HFF-Myc (cell line): ENCODE data around the gene CDH6.
A peak's percentile ranks its signal among the peaks of the same experiment; 100 is the strongest.

Source experiments
- DNase-seq: peaks from one replicate; pipeline ENCODE4 v3.0.0-alpha.2; 2011; ENCODE audit warnings: low read depth; ENCODE audit errors: extremely low read depth
- H3K4me3 ChIP-seq: replicated peaks from 2 replicates; pipeline ENCODE4 v1.5.1; 2011; ENCODE audit warnings: low read depth, mild to moderate bottlenecking, control low read depth, low read length
- TF ChIP-seq, protein P1 (sequence below): IDR thresholded peaks from 2 replicates; pipeline ENCODE4 v1.5.1; 2012; ENCODE audit warnings: mild to moderate bottlenecking, low read depth, low read length, control low read depth; ENCODE audit errors: missing control alignments

Gene CDH6

DNA sequence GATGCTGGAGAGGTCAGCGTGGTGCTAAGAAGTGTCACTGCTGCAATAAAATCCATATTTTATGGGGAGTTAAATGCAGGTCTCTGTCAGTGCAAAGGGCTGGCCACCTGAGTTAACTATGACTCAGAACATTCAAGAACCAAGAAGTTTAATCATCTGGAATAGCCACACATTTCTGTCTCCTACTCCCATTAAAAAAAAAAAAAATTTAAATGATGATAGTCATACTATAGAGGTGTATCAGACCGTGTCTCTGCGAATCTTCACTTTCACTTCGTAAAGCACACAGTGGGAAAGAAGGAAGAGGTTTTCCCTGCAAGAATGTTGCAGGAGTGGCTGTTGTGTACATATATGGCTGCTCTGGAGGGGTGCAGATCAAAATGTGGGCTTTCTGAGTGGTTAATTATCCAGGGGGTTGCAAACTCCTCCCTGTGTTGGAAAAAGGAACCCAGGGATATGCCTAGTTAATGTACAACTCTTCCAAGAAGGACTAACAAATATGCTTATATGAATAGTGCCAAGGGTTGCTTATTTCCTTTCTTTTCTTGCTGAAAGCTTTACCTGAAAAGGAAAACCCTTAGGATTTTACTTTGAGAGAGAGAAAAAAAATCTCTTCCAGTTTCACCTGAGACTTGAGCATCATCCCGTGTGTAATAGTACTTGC, 1.5 kb downstream of the CDH6 start:
- H3K4me3 ChIP-seq: peak overlapping the region; percentile 35
- TF ChIP-seq, protein P1, sequence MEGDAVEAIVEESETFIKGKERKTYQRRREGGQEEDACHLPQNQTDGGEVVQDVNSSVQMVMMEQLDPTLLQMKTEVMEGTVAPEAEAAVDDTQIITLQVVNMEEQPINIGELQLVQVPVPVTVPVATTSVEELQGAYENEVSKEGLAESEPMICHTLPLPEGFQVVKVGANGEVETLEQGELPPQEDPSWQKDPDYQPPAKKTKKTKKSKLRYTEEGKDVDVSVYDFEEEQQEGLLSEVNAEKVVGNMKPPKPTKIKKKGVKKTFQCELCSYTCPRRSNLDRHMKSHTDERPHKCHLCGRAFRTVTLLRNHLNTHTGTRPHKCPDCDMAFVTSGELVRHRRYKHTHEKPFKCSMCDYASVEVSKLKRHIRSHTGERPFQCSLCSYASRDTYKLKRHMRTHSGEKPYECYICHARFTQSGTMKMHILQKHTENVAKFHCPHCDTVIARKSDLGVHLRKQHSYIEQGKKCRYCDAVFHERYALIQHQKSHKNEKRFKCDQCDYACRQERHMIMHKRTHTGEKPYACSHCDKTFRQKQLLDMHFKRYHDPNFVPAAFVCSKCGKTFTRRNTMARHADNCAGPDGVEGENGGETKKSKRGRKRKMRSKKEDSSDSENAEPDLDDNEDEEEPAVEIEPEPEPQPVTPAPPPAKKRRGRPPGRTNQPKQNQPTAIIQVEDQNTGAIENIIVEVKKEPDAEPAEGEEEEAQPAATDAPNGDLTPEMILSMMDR: no peak
- no peak for DNase-seq

DNA sequence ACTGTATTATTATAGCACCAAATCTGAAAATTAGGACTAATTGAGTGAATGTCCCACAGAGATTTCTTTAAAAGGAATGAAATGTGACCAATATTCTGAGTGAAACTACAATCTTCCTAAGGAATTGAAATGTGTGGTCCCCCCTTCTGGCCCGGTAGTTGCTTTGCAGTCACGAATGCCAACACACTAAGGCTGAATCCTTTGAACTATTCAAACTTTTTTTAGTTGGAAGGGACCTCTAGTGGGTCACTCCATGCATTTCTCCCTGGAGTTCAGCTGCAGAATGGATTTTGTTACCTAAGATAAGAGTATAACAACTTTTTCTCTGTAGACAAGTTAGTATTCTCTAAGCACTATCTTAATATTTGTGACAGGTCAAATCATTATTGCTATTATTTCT, 2.8 kb downstream of the CDH6 start:
- peak; percentile 4 for DNase-seq

DNA sequence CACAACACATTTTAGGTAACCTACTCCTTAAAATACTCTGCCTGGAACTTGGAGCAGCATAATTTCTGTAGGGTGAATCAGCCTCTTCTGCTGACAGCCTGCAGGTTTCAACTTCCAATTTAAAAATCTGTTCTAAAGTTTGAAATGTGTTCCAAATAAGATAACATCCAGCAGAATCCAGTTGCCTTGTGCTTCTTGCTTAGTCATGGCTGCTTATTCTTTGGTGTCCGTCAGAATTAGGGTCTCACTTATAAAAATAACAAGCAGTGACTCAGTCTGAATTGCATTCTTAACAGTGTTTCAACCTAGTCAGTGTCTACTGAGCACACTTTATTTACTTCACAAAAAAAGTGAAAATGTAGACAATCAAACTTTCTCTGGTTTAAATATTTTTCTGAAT, 3.7 kb downstream of the CDH6 start:
- DNase-seq: no peak
- no peak overlapping the region for H3K4me3 ChIP-seq
- TF ChIP-seq, protein P1: no peak

More for the DNA sequence above, 2.8 kb downstream of the CDH6 start:
- no peak overlapping the region for H3K4me3 ChIP-seq
- TF ChIP-seq, protein P1: peak; percentile 16

DNA sequence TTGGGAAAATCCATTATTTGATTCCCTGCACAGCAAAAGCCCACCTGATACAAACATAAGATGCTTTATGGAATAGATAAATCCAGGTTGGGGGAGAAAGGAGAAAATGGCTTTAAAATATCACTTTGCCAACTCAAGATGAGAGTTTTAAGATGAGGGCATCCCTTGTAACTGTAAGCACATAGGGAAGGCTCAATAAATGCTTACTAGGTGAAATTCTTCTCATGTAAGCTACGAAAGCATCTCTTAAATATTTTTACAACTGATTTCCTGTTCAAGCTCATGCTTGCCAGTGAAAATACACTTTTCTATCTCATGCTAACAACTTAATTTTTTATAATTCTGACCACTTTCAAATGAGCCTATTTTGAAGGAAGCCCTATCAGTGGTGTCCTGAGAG, 11.5 kb downstream of the CDH6 start:
- H3K4me3 ChIP-seq: no peak overlapping the region
- no peak for DNase-seq
- TF ChIP-seq, protein P1: no peak

DNA sequence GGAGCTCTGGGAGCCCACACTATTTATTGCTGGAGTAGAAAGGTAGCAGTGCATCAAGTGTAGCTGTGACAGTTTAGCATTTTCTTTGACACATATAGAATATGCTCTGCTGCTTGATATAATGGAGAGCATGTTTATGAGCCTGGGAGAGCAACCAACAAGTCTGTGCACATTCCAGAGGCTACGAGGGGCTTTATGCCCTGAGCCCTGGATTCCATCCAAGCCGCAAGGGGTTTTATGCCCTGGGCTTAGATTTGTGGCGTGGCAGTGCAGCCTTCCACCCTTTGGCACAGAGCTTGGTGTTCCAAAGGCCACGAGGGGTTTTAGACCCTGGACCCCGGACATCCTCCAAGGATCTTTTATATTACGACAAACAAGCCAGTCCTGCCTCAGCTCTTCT, 14.6 kb downstream of the CDH6 start:
- TF ChIP-seq, protein P1: no peak
- DNase-seq: no peak
- no peak overlapping the region for H3K4me3 ChIP-seq

DNA sequence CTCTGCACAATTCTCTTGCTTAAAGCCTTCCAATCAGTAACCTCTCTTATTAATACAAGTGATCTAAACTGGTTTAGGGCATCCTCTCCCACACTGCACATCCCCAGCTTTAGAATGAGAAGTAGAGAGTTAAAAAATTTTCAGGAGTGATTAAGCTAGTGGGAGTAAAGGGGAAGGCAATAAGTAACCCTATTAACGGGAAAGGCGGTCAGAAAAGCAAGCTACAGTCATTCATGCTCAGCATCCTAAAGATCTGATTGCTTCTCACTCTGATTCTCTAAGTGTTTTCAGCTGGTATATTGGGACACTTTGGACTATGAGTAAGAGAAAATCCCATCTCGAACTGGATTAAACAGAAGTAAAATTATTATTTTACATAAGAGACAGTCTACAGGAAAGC, 15.8 kb downstream of the CDH6 start:
- no peak for DNase-seq
- no peak overlapping the region for H3K4me3 ChIP-seq
- TF ChIP-seq, protein P1: no peak

DNA sequence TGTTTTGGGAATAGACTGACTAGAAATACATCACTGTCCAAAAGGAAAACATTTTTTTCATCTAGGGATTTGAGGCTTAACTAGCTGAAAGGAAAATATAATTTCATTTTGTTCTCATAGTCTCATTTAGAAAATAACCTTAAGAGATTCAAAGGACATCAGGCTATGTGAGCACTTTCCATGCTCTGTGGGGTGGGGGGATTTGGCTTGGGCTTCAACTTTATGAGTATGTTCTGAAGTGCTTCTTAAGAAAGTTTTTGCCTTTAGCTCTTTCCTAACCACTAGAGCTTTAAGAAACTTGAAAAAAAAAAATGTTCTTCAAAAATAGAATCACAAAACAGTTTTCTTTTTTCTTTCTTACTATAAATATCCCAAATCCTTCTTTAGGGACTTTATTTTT, 17.6 kb downstream of the CDH6 start:
- TF ChIP-seq, protein P1: no peak
- DNase-seq: no peak
- no peak overlapping the region for H3K4me3 ChIP-seq
